Activated CD4-positive, alpha-beta memory T cell treated with anti-CD3 and anti-CD28 coated beads, Interleukin-2, amount 10 ng/mL, durations not matched to agents 7 days and 5 days (primary cell): ENCODE results near the gene THADA. TPM values are rescaled to one million over a fixed set of nuclear protein-coding genes. Genes with fewer than 3 reads are reported as not detected.

Experiments used
- CTCF ChIA-PET: fragments of 350-600 bp; sonication (Branson Sonifier 250); formaldehyde crosslinking; loops from one replicate; lab custom pipeline; 2021; ENCODE audit warnings: antibody characterized with exemption, inconsistent platforms; lab: Charles Lee
- POLR2A ChIA-PET: fragments of 350-600 bp; sonication (Branson Sonifier 250); formaldehyde crosslinking; loops from one replicate; lab custom pipeline; 2021; ENCODE audit warnings: antibody characterized with exemption; lab: Charles Lee
- DNase-seq: peaks from one replicate; pipeline ENCODE4 v3.0.0-alpha.2; 2020
- H3K27ac Mint-ChIP-seq: one replicate; pipeline ENCODE4 v1.8.0; 2021; ENCODE audit warnings: mild to moderate bottlenecking, mixed read lengths
- H3K27me3 Mint-ChIP-seq: one replicate; pipeline ENCODE4 v1.8.0; 2021; ENCODE audit warnings: mixed read lengths
- H3K36me3 Mint-ChIP-seq: one replicate; pipeline ENCODE4 v1.8.0; 2021; ENCODE audit warnings: low read depth, mixed read lengths
- H3K4me1 Mint-ChIP-seq: one replicate; pipeline ENCODE4 v1.8.0; 2021; ENCODE audit warnings: mixed read lengths
- H3K4me3 Mint-ChIP-seq: one replicate; pipeline ENCODE4 v1.8.0; 2021; ENCODE audit warnings: mild to moderate bottlenecking, mixed read lengths
- H3K9me3 Mint-ChIP-seq: one replicate; pipeline ENCODE4 v1.8.0; 2021; ENCODE audit warnings: mixed read lengths
- total RNA-seq, 2 experiments: library from RNA; stranded (reverse); gene quantifications; one replicate each; pipeline ENCODE4 v1.2.3, GENCODE V29; 2021

The THADA gene
- total RNA-seq, 2 experiments from 2014 or later: 21.6 to 25.8 TPM

DNA sequence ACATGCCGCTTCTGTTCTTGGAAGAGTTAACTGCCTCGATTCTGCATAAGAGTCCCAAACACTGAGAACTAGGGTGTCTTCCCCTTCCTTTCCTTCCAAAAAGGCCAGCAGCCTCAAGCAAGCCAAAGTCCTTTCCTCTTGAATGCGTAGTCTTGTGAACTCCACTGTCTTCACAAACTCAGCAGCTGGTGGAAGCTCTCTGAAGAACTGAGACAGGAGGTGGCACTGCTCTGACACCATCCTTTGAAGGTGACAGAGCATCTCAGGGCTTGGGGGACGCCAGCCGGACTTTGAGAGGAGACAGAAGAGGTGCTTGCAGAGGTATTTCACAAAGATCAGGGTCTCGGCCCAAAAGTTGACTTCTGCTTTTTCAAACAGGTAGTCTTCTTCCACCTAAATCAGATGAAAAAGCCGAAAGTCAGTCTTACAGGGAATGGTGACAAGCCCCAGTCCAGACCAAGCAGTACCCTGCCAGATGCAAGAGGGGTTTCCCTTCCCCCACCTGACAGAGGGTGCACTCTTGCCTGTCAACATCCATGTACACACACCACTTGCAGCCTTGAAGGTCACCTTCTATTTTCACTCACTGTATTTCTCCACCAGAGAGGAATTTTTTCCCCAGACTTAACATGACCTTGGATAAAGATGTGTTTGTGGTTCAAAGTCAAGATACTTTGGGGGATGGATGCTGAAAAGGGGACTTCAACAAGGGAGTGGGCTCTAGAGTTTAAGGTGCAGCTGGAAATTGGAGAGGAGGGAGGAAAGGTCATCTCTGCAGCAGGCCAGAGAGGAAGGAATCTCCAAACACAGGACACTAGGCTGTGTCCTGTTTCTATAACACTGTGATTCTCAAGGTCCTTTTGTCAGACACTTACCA lies 364.6 kb downstream of the THADA start:
- ChIA-PET CTCF (interaction anchor here (8.3 kb wide), 1 partner anchor 101 kb away, joined by 316 read pairs; no protein-coding TSS in a partner anchor), POLR2A (interaction anchor here (16.5 kb wide), 1 partner anchor 100 kb away, joined by 1053 read pairs; no protein-coding TSS in a partner anchor)
- Mint-ChIP-seq H3K4me3 (no peak overlapping the region), H3K9me3 (no peaks in the 10 kb centered on the region), H3K27ac (no peak overlapping the region), H3K4me1 (peaks cover 25% of the 10 kb centered on the region), H3K27me3 (no peaks in the 10 kb centered on the region), H3K36me3 (peaks cover 15% of the 10 kb centered on the region)
- no peak for DNase-seq

GRCh38 chr2:43230351-43230885 lies 365.4 kb downstream of the THADA start:
- CTCF ChIA-PET: interaction anchor here (1.2 to 16.0 kb wide), 10 partner anchors 11 to 368 kb away, joined by 4 to 316 read pairs (median 16); no protein-coding TSS in a partner anchor
- H3K4me1 Mint-ChIP-seq: peaks cover 25% of the 10 kb centered on the region

DNA sequence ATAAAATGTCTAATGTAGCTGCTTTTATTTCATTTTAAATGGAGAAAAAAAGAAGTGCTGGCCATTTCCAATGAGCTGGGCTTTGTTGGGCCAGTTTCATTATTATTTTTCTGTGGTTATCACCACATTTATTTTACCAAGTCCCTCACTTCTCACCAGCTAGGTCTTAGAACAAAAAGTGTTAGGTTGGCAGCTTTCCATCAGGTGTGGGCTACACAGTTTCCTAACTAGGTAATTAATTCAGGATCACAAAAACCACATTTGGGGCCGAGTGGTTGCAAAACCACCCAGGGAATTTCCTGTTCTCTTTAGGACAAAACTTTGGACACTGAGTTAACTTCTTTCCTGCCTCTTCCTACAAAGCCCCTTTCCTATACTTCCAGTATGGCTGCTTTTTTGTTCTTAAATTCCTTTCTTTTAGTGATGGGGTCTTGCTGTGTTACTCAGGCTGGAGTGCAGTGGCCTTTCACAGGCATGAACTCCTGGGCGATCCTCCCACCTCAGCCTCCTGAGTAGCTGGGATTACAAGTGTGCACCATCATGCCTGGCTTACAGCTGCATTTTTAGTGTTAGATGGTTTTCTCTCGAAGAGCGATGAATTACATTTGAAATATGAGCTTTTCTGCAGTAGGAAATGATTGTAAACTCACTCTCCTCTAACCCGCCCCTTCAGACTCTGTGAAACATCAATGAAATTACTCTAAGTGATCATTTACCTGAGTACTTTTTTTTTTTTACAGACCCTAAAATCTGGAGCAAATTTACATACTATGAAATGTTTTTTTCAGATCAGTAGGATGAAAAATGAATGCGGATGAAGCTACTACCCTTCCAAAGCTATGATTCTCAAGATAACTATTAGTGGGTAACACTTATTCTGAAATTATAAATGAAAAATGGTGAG lies 366.8 kb downstream of the THADA start:
- H3K36me3 Mint-ChIP-seq: peaks cover 31% of the 10 kb centered on the region
- H3K27me3 Mint-ChIP-seq: no peaks in the 10 kb centered on the region
- CTCF ChIA-PET: interaction anchor here (0.5 to 16.0 kb wide), 47 partner anchors 10 to 1779 kb away, joined by 3 to 316 read pairs (median 4); no protein-coding TSS in a partner anchor
- H3K9me3 Mint-ChIP-seq: no peaks in the 10 kb centered on the region
- H3K4me3 Mint-ChIP-seq: peak overlapping the region; percentile 11
- no peak for DNase-seq
- peak overlapping the region; percentile 57 for H3K27ac Mint-ChIP-seq
- H3K4me1 Mint-ChIP-seq: peaks cover 25% of the 10 kb centered on the region
- POLR2A ChIA-PET: interaction anchor here (0.7 to 16.5 kb wide), 19 partner anchors 9 to 418 kb away, joined by 3 to 1053 read pairs (median 6); partner anchors contain the start of gene THADA

More at GRCh38 chr2:43230351-43230885, 365.4 kb downstream of the THADA start:
- DNase-seq: no peak
- POLR2A ChIA-PET: interaction anchor here (1.3 to 16.5 kb wide), 2 partner anchors 99 to 283 kb away, joined by 6 to 1053 read pairs; no protein-coding TSS in a partner anchor
- H3K36me3 Mint-ChIP-seq: peaks cover 20% of the 10 kb centered on the region
- no peak overlapping the region for H3K27ac Mint-ChIP-seq
- no peak overlapping the region for H3K4me3 Mint-ChIP-seq
- H3K27me3 Mint-ChIP-seq: no peaks in the 10 kb centered on the region
- H3K9me3 Mint-ChIP-seq: no peaks in the 10 kb centered on the region

- POLR2A ChIA-PET: interaction anchor here (0.7 to 16.5 kb wide), 16 partner anchors 9 to 418 kb away, joined by 3 to 1053 read pairs (median 10); partner anchors contain the start of gene THADA
- Mint-ChIP-seq H3K4me1 (peaks cover 25% of the 10 kb centered on the region), H3K27me3 (no peaks in the 10 kb centered on the region), H3K27ac (peak overlapping the region; percentile 57), H3K4me3 (peak overlapping the region; percentile 99), H3K9me3 (no peaks in the 10 kb centered on the region), H3K36me3 (peaks cover 38% of the 10 kb centered on the region)
- no peak for DNase-seq
- CTCF ChIA-PET: interaction anchor here (0.6 to 16.0 kb wide), 32 partner anchors 9 to 1779 kb away, joined by 3 to 316 read pairs (median 6); no protein-coding TSS in a partner anchor
These were observed 367.5 kb downstream of the THADA start for GRCh38 chr2:43228321-43228751.

- H3K27me3 Mint-ChIP-seq: no peaks in the 10 kb centered on the region
- DNase-seq: no peak
- ChIA-PET POLR2A (interaction anchor here (0.6 to 16.5 kb wide), 18 partner anchors 8 to 417 kb away, joined by 3 to 1053 read pairs (median 7); partner anchors contain the start of gene THADA), CTCF (interaction anchor here (0.8 to 16.0 kb wide), 18 partner anchors 9 to 349 kb away, joined by 3 to 316 read pairs (median 10); no protein-coding TSS in a partner anchor)
- H3K36me3 Mint-ChIP-seq: peaks cover 41% of the 10 kb centered on the region
- H3K27ac Mint-ChIP-seq: peak overlapping the region; percentile 57
- peaks cover 25% of the 10 kb centered on the region for H3K4me1 Mint-ChIP-seq
- H3K9me3 Mint-ChIP-seq: no peaks in the 10 kb centered on the region
- H3K4me3 Mint-ChIP-seq: peak overlapping the region; percentile 99
These were observed 368.0 kb downstream of the THADA start for GRCh38 chr2:43227830-43228281.

DNA sequence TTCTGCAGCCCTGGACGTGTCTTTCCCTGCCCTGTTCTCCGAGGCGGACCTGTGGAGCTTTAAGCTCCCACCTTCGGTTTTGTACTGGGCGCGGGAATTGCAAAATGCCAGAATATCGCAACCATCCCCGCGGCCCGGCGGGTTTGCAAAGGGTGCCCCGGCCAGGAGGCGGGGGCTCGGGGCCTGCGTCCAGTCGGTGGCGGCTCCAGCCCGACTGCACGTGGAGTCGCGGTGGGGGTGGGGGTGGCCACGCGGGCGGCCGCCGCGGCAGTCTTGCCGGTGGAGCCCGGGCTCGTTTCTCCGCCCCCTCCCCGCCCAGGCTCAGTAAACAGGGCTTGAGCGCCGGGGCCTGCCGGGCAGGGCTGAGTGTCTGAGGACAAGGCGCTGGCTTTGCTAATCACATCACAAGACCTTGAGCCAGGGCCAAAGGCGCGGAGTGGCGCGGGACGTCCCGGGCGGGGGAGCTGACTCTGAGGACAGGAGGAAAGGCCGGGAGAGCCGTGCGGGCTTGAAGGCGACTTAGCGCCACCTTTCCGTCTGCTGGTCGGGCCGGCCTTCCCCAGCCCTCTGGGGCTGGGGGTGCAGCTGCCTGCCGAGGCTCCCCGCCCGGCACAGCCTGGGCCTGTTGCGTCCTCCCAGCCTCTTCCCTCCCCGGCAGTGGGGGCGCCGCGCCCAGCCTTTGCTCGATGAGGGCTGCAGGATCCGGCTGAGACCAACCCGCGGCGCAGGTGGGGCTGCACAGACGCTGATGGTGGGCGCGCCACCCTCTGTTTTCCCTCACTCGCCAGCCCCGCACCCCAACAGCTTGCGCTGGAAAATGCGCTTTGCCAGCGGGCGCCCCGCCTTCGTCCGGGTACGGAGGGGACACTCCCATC lies 368.6 kb downstream of the THADA start:
- Mint-ChIP-seq H3K36me3 (peaks cover 47% of the 10 kb centered on the region), H3K4me3 (peak overlapping the region; percentile 99), H3K27ac (peak overlapping the region; percentile 86), H3K9me3 (no peaks in the 10 kb centered on the region), H3K4me1 (peaks cover 28% of the 10 kb centered on the region), H3K27me3 (no peaks in the 10 kb centered on the region)
- ChIA-PET CTCF (interaction anchor here (0.8 to 16.0 kb wide), 16 partner anchors 8 to 369 kb away, joined by 3 to 316 read pairs (median 10); partner anchors contain the start of gene THADA), POLR2A (interaction anchor here (0.6 to 16.5 kb wide), 24 partner anchors 8 to 417 kb away, joined by 3 to 1053 read pairs (median 5); partner anchors contain the start of gene THADA)
- peak; percentile 73 for DNase-seq

DNA sequence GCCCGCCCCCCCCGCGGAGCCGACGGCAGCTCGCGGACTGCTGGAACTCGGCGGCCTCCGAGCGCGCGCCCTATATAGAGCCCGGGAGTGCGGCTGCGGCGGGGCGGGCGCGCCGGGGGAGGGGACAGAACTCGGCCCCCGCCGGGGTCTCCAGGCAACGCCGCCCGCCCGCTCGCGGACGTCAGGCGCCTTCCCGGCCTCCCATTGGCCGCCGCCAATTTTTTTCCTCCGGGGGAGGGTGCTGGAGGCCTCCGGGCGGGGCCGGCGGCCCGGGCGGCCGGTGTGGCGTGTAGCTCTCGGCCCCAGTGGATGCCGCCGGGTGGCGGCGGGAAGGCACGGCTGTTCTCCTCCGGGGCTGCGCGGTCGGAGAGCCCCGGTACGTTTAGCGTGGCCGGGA lies 369.3 kb downstream of the THADA start, which contains the start of gene ZFP36L2:
ZFP36L2 (minus strand) TSS at position 49 of the 397 bp plus-strand sequence. CDS start 291 bp downstream, outside the sequence.
- Mint-ChIP-seq H3K27me3 (no peaks in the 10 kb centered on the region), H3K36me3 (peaks cover 54% of the 10 kb centered on the region)
- CTCF ChIA-PET: interaction anchor here (0.8 to 16.0 kb wide), 12 partner anchors 34 to 369 kb away, joined by 3 to 316 read pairs (median 12); partner anchors contain the start of gene THADA

DNA sequence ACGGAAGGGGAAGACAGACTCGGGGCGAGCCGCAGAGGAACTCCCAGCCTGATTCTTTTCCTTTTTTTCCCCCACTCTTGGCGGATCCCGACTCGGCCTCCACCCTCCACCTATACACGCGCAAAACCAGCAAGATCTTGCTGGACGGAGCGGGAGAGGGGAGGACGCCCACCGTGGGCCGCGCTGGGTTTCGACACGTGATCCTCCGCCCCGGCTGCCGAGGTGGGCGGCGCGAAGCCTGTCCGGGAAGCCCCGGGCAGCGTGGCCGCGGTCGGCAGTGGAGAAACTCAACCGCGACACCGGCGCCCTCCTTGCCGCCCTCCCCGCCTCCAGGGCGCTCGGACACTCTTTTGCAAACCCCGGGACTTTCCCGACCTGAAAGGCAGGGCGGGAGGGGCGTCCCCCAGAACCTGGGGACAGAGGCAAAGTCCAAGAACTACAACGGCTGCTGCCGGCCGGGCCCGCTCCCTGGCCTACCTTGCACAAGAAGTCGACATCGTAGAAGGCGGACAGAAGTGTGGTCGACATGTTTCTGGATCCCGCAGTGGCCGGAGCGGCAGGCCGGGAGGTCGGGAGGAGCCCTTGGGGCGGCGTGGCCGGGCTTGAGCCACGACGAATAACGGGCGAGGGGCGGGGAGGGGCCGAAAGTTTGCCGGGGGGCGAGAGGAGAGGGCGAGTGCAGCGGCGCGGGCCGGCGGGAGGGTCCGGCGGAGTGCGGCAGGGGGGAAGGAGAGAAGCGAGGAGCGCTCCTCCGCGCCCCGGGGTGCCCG lies 369.9 kb downstream of the THADA start:
- Mint-ChIP-seq H3K36me3 (peaks cover 59% of the 10 kb centered on the region), H3K4me3 (peak overlapping the region; percentile 99), H3K4me1 (peaks cover 39% of the 10 kb centered on the region), H3K27ac (peak overlapping the region; percentile 99), H3K27me3 (no peaks in the 10 kb centered on the region), H3K9me3 (no peaks in the 10 kb centered on the region)
- POLR2A ChIA-PET: interaction anchor here (0.8 to 16.5 kb wide), 21 partner anchors 6 to 415 kb away, joined by 3 to 1053 read pairs (median 6); partner anchors contain the start of gene THADA
- CTCF ChIA-PET: interaction anchor here (0.8 to 16.0 kb wide), 14 partner anchors 33 to 370 kb away, joined by 3 to 316 read pairs (median 16); partner anchors contain the start of gene THADA
- DNase-seq: peak; percentile 74

More for the DNA sequence above, 369.3 kb downstream of the THADA start, which contains the start of gene ZFP36L2:
- Mint-ChIP-seq H3K27ac (peak within 1 kb of the TSS; percentile 99), H3K4me3 (peak within 1 kb of the TSS; percentile 99), H3K4me1 (peaks cover 33% of the 10 kb centered on the region), H3K9me3 (no peaks in the 10 kb centered on the region)
- DNase-seq: peak; percentile 97
- POLR2A ChIA-PET: interaction anchor here (0.6 to 16.5 kb wide), 22 partner anchors 7 to 416 kb away, joined by 3 to 1053 read pairs (median 6); partner anchors contain the start of gene THADA

DNA sequence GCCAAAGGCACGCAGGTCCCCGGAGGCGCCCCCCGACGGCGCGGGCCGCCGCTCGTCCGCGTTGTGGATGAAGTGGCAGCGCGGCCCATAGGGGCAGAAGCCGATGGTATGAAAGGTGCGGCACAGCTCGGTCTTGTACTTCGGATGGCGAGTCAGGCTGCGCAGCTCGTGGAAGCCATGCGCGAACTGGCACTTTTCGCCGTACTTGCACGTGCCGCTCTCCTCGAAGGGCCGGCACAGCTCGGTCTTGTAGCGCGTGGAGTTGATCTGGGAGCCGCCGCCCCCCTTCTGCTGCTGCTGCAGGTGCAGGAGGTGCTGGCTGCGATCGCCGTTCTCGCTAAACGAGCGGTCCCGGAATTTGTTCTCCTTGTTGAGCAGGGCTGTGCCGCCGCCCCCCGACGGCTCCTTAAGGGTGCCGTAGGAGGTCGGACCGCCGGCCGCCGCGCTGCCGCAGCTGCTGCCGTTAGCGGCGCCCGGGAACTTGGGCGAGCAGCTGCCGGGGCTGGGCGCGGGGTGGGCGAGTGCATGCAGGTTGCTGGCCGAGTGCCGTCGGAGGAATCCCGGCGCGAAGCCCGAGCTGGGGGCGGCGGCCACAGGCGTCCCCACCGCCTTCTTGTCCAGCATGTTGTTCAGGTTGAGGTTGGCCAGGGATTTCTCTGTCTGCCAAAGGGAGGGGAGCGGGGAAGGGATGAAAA lies 370.6 kb downstream of the THADA start:
- peaks cover 46% of the 10 kb centered on the region for H3K4me1 Mint-ChIP-seq
- H3K4me3 Mint-ChIP-seq: peak overlapping the region; percentile 99
- ChIA-PET CTCF (interaction anchor here (1.1 to 16.0 kb wide), 10 partner anchors 22 to 316 kb away, joined by 3 to 230 read pairs (median 7); no protein-coding TSS in a partner anchor), POLR2A (interaction anchor here (0.8 to 16.5 kb wide), 8 partner anchors 9 to 415 kb away, joined by 3 to 1053 read pairs (median 4); no protein-coding TSS in a partner anchor)
- H3K36me3 Mint-ChIP-seq: peaks cover 62% of the 10 kb centered on the region
- DNase-seq: peak; percentile 76
- no peaks in the 10 kb centered on the region for H3K27me3 Mint-ChIP-seq
- peak overlapping the region; percentile 99 for H3K27ac Mint-ChIP-seq
- no peaks in the 10 kb centered on the region for H3K9me3 Mint-ChIP-seq
